ENCODE results near the gene ATG7. TPM values are rescaled to one million over a fixed set of nuclear protein-coding genes. Genes with fewer than 3 reads are reported as not detected.
"Not testable (repeated sequence)": the region's sequence is repeated elsewhere in the genome, so short reads cannot be mapped to it uniquely, and the experiment has no call there.

The ATG7 gene
- total RNA-seq, 1 experiment from 2014 or later = 50.9 TPM

- no peak overlapping the region for H2AFZ ChIP-seq (ENCODE audit: low read length)
- no peaks in the 10 kb centered on the region for H3K27me3 ChIP-seq (ENCODE audit: low read length)
- no peaks in the 10 kb centered on the region for H3K9me3 ChIP-seq (ENCODE audit: low read length)
- no peaks in the 10 kb centered on the region for H3K9me2 ChIP-seq (replicated peaks; ENCODE audit: insufficient read depth, low read length)
- no peak overlapping the region for H3K4me3 ChIP-seq (ENCODE audit: low read length)
- H3K79me2 ChIP-seq (ENCODE audit: low read length) = 0 out of 2 replicates have a peak, but pooled peaks cover 4% of the 10 kb centered on the region
- no peak for DNase-seq
- no peaks in the 10 kb centered on the region for H4K20me1 ChIP-seq (ENCODE audit: insufficient read depth, low read depth, low read length)
- H3K4me1 ChIP-seq (ENCODE audit: low read length) = no peaks in the 10 kb centered on the region
- 0 out of 2 replicates have a peak, but pooled peaks cover 6% of the 10 kb centered on the region for H3K36me3 ChIP-seq (ENCODE audit: insufficient read depth, low read length)
- H3K27ac ChIP-seq (ENCODE audit: low read length) = no peak overlapping the region
- no peak overlapping the region for H3K9ac ChIP-seq (ENCODE audit: low read length)
- H3K4me2 ChIP-seq (ENCODE audit: low read depth, low read length, poor library complexity, severe bottlenecking) = no peak overlapping the region
Measured at GRCh38 chr3:11407644-11408043, 135.4 kb downstream of the ATG7 start.

GRCh38 chr3:11408324-11408859 is 136.2 kb downstream of the ATG7 start:
- not testable (repeated sequence) for H3K4me3 ChIP-seq (ENCODE audit: low read length); H3K79me2 ChIP-seq (ENCODE audit: low read length); H4K20me1 ChIP-seq (ENCODE audit: insufficient read depth, low read depth, low read length); H3K9ac ChIP-seq (ENCODE audit: low read length); H3K9me2 ChIP-seq (replicated peaks; ENCODE audit: insufficient read depth, low read length); H3K9me3 ChIP-seq (ENCODE audit: low read length); H3K4me2 ChIP-seq (ENCODE audit: low read depth, low read length, poor library complexity, severe bottlenecking); H2AFZ ChIP-seq (ENCODE audit: low read length); H3K27me3 ChIP-seq (ENCODE audit: low read length); DNase-seq; H3K36me3 ChIP-seq (ENCODE audit: insufficient read depth, low read length); H3K27ac ChIP-seq (ENCODE audit: low read length); H3K4me1 ChIP-seq (ENCODE audit: low read length)

- Histone ChIP-seq H3K9ac (ENCODE audit: low read length) (no peak overlapping the region), H3K27me3 (ENCODE audit: low read length) (no peaks in the 10 kb centered on the region), H4K20me1 (ENCODE audit: insufficient read depth, low read depth, low read length) (no peaks in the 10 kb centered on the region), H3K36me3 (ENCODE audit: insufficient read depth, low read length) (0 out of 2 replicates have a peak, but pooled peaks cover 5% of the 10 kb centered on the region), H3K9me3 (ENCODE audit: low read length) (0 out of 2 replicates have a peak, but pooled peaks cover 4% of the 10 kb centered on the region), H3K9me2 (replicated peaks; ENCODE audit: insufficient read depth, low read length) (no peaks in the 10 kb centered on the region), H3K79me2 (ENCODE audit: low read length) (0 out of 2 replicates have a peak, but pooled peaks cover 4% of the 10 kb centered on the region), H3K4me2 (ENCODE audit: low read depth, low read length, poor library complexity, severe bottlenecking) (no peak overlapping the region), H3K4me1 (ENCODE audit: low read length) (no peaks in the 10 kb centered on the region), H3K27ac (ENCODE audit: low read length) (no peak overlapping the region), H3K4me3 (ENCODE audit: low read length) (no peak overlapping the region), H2AFZ (ENCODE audit: low read length) (no peak overlapping the region)
- no peak for DNase-seq
Measured at GRCh38 chr3:11410564-11410963, 138.4 kb downstream of the ATG7 start.

GRCh38 chr3:11411956-11412355 is 139.8 kb downstream of the ATG7 start:
- 0 out of 2 replicates have a peak, but pooled peaks cover 5% of the 10 kb centered on the region for H3K36me3 ChIP-seq (ENCODE audit: insufficient read depth, low read length)
- DNase-seq = no peak
- H3K27ac ChIP-seq (ENCODE audit: low read length) = no peak overlapping the region
- no peak overlapping the region for H3K4me2 ChIP-seq (ENCODE audit: low read depth, low read length, poor library complexity, severe bottlenecking)
- H2AFZ ChIP-seq (ENCODE audit: low read length) = no peak overlapping the region
- H3K79me2 ChIP-seq (ENCODE audit: low read length) = 0 out of 2 replicates have a peak, but pooled peaks cover 5% of the 10 kb centered on the region
- no peak overlapping the region for H3K4me3 ChIP-seq (ENCODE audit: low read length)
- H3K9ac ChIP-seq (ENCODE audit: low read length) = no peak overlapping the region
- no peaks in the 10 kb centered on the region for H4K20me1 ChIP-seq (ENCODE audit: insufficient read depth, low read depth, low read length)
- 0 out of 2 replicates have a peak, but pooled peaks cover 4% of the 10 kb centered on the region for H3K9me3 ChIP-seq (ENCODE audit: low read length)
- H3K4me1 ChIP-seq (ENCODE audit: low read length) = no peaks in the 10 kb centered on the region
- H3K9me2 ChIP-seq (replicated peaks; ENCODE audit: insufficient read depth, low read length) = no peaks in the 10 kb centered on the region
- H3K27me3 ChIP-seq (ENCODE audit: low read length) = no peaks in the 10 kb centered on the region

- Histone ChIP-seq H3K9me2 (replicated peaks; ENCODE audit: insufficient read depth, low read length) (no peaks in the 10 kb centered on the region), H3K79me2 (ENCODE audit: low read length) (0 out of 2 replicates have a peak, but pooled peaks cover 7% of the 10 kb centered on the region), H3K27me3 (ENCODE audit: low read length) (no peaks in the 10 kb centered on the region), H3K9ac (ENCODE audit: low read length) (no peak overlapping the region), H3K4me2 (ENCODE audit: low read depth, low read length, poor library complexity, severe bottlenecking) (no peak overlapping the region), H3K4me3 (ENCODE audit: low read length) (no peak overlapping the region), H3K9me3 (ENCODE audit: low read length) (0 out of 2 replicates have a peak, but pooled peaks cover 4% of the 10 kb centered on the region), H4K20me1 (ENCODE audit: insufficient read depth, low read depth, low read length) (no peaks in the 10 kb centered on the region), H3K36me3 (ENCODE audit: insufficient read depth, low read length) (0 out of 2 replicates have a peak, but pooled peaks cover 5% of the 10 kb centered on the region), H2AFZ (ENCODE audit: low read length) (no peak overlapping the region), H3K27ac (ENCODE audit: low read length) (no peak overlapping the region), H3K4me1 (ENCODE audit: low read length) (no peaks in the 10 kb centered on the region)
- no peak for DNase-seq
Measured at GRCh38 chr3:11413071-11413470, 140.9 kb downstream of the ATG7 start.

GRCh38 chr3:11415099-11415498 is 142.9 kb downstream of the ATG7 start:
- Histone ChIP-seq H3K9me2 (replicated peaks; ENCODE audit: insufficient read depth, low read length) (no peaks in the 10 kb centered on the region), H3K27me3 (ENCODE audit: low read length) (no peaks in the 10 kb centered on the region), H3K4me3 (ENCODE audit: low read length) (no peak overlapping the region), H3K9ac (ENCODE audit: low read length) (no peak overlapping the region), H4K20me1 (ENCODE audit: insufficient read depth, low read depth, low read length) (no peaks in the 10 kb centered on the region), H3K4me1 (ENCODE audit: low read length) (no peaks in the 10 kb centered on the region), H3K9me3 (ENCODE audit: low read length) (0 out of 2 replicates have a peak, but pooled peaks cover 4% of the 10 kb centered on the region), H3K79me2 (ENCODE audit: low read length) (0 out of 2 replicates have a peak, but pooled peaks cover 7% of the 10 kb centered on the region), H3K4me2 (ENCODE audit: low read depth, low read length, poor library complexity, severe bottlenecking) (no peak overlapping the region), H3K27ac (ENCODE audit: low read length) (no peak overlapping the region), H2AFZ (ENCODE audit: low read length) (no peak overlapping the region), H3K36me3 (ENCODE audit: insufficient read depth, low read length) (0 out of 2 replicates have a peak, but pooled peaks cover 5% of the 10 kb centered on the region)
- DNase-seq = no peak

- H3K79me2 ChIP-seq (ENCODE audit: low read length) = 0 out of 2 replicates have a peak, but pooled peaks cover 4% of the 10 kb centered on the region
- no peaks in the 10 kb centered on the region for H3K36me3 ChIP-seq (ENCODE audit: insufficient read depth, low read length)
- H3K4me2 ChIP-seq (ENCODE audit: low read depth, low read length, poor library complexity, severe bottlenecking) = no peak overlapping the region
- no peaks in the 10 kb centered on the region for H4K20me1 ChIP-seq (ENCODE audit: insufficient read depth, low read depth, low read length)
- no peaks in the 10 kb centered on the region for H3K4me1 ChIP-seq (ENCODE audit: low read length)
- no peak overlapping the region for H2AFZ ChIP-seq (ENCODE audit: low read length)
- DNase-seq = no peak
- H3K9ac ChIP-seq (ENCODE audit: low read length) = no peak overlapping the region
- H3K27me3 ChIP-seq (ENCODE audit: low read length) = no peaks in the 10 kb centered on the region
- H3K27ac ChIP-seq (ENCODE audit: low read length) = no peak overlapping the region
- H3K9me3 ChIP-seq (ENCODE audit: low read length) = no peaks in the 10 kb centered on the region
- H3K9me2 ChIP-seq (replicated peaks; ENCODE audit: insufficient read depth, low read length) = no peaks in the 10 kb centered on the region
- H3K4me3 ChIP-seq (ENCODE audit: low read length) = no peak overlapping the region
Measured at GRCh38 chr3:11420066-11420465, 147.9 kb downstream of the ATG7 start.

- Histone ChIP-seq H3K36me3 (ENCODE audit: insufficient read depth, low read length) (no peaks in the 10 kb centered on the region), H3K9ac (ENCODE audit: low read length) (no peak overlapping the region), H3K4me2 (ENCODE audit: low read depth, low read length, poor library complexity, severe bottlenecking) (no peak overlapping the region), H3K27me3 (ENCODE audit: low read length) (no peaks in the 10 kb centered on the region), H2AFZ (ENCODE audit: low read length) (no peak overlapping the region), H3K4me3 (ENCODE audit: low read length) (no peak overlapping the region), H3K9me3 (ENCODE audit: low read length) (no peaks in the 10 kb centered on the region), H3K9me2 (replicated peaks; ENCODE audit: insufficient read depth, low read length) (no peaks in the 10 kb centered on the region), H4K20me1 (ENCODE audit: insufficient read depth, low read depth, low read length) (no peaks in the 10 kb centered on the region), H3K27ac (ENCODE audit: low read length) (no peak overlapping the region), H3K79me2 (ENCODE audit: low read length) (no peaks in the 10 kb centered on the region), H3K4me1 (ENCODE audit: low read length) (peaks cover 5% of the 10 kb centered on the region)
- DNase-seq = no peak
Measured at GRCh38 chr3:11422291-11422690, 150.1 kb downstream of the ATG7 start.
